HG02588 (cell line): Measurements from ENCODE around the gene LGALSL.
"Not testable (repeated sequence)": the region's sequence is repeated elsewhere in the genome, so short reads cannot be mapped to it uniquely, and the experiment has no call there.

Experiments used
- ATAC-seq: cut with Tn5 transposase; IDR thresholded peaks from one replicate; pipeline ENCODE4 v1.9.1; 2021; ENCODE audit warnings: mild to moderate bottlenecking, moderate library complexity; ENCODE audit not compliant: unreplicated experiment

LGALSL gene

GRCh38 chr2:64442277-64442676 lies 11.7 kb upstream of the LGALSL start:
- ATAC-seq: no peak

- ATAC-seq: no peak
Measured at GRCh38 chr2:64442801-64443429, 11.0 kb upstream of the LGALSL start.

- ATAC-seq: not testable (repeated sequence)
Measured at GRCh38 chr2:64445970-64446369, 8.0 kb upstream of the LGALSL start.

- no peak for ATAC-seq
Measured at GRCh38 chr2:64447317-64448040, 6.5 kb upstream of the LGALSL start.

GRCh38 chr2:64448041-64448426 lies 5.9 kb upstream of the LGALSL start:
- no peak for ATAC-seq

GRCh38 chr2:64451051-64451450 lies 2.9 kb upstream of the LGALSL start:
- ATAC-seq: no peak

GRCh38 chr2:64454386-64455332 lies 697 bp downstream of the LGALSL start:
- peak; percentile 56 for ATAC-seq

GRCh38 chr2:64455545-64455944 lies 1.6 kb downstream of the LGALSL start:
- no peak for ATAC-seq

- no peak for ATAC-seq
Measured at GRCh38 chr2:64456293-64456692, 2.3 kb downstream of the LGALSL start.

GRCh38 chr2:64457524-64457923 lies 3.6 kb downstream of the LGALSL start:
- no peak for ATAC-seq

GRCh38 chr2:64459575-64459974 lies 5.6 kb downstream of the LGALSL start:
- no peak for ATAC-seq

GRCh38 chr2:64460330-64460729 lies 6.4 kb downstream of the LGALSL start:
- no peak for ATAC-seq

GRCh38 chr2:64461271-64462058 lies 7.5 kb downstream of the LGALSL start:
- no peak for ATAC-seq

- ATAC-seq: no peak
Measured at GRCh38 chr2:64462171-64462570, 8.2 kb downstream of the LGALSL start.

- ATAC-seq: no peak
Measured at GRCh38 chr2:64462940-64463700, 9.2 kb downstream of the LGALSL start.

GRCh38 chr2:64463781-64464180 lies 9.8 kb downstream of the LGALSL start:
- no peak for ATAC-seq

GRCh38 chr2:64466478-64467085 lies 12.6 kb downstream of the LGALSL start:
- ATAC-seq: no peak

GRCh38 chr2:64467096-64467843 lies 13.3 kb downstream of the LGALSL start:
- ATAC-seq: no peak

GRCh38 chr2:64469261-64469660 lies 15.3 kb downstream of the LGALSL start:
- no peak for ATAC-seq
